GM21367 (cell line): Measurements from ENCODE around the gene GBF1.

Source experiments
- ATAC-seq: cut with Tn5 transposase; IDR thresholded peaks from one replicate; pipeline ENCODE4 v1.9.1; 2021; ENCODE audit not compliant: unreplicated experiment

Gene GBF1

GRCh38 chr10:102334101-102334500, 88.8 kb downstream of the GBF1 start:
- ATAC-seq = no peak

GRCh38 chr10:102335184-102335583, 89.9 kb downstream of the GBF1 start:
- ATAC-seq = no peak

DNA sequence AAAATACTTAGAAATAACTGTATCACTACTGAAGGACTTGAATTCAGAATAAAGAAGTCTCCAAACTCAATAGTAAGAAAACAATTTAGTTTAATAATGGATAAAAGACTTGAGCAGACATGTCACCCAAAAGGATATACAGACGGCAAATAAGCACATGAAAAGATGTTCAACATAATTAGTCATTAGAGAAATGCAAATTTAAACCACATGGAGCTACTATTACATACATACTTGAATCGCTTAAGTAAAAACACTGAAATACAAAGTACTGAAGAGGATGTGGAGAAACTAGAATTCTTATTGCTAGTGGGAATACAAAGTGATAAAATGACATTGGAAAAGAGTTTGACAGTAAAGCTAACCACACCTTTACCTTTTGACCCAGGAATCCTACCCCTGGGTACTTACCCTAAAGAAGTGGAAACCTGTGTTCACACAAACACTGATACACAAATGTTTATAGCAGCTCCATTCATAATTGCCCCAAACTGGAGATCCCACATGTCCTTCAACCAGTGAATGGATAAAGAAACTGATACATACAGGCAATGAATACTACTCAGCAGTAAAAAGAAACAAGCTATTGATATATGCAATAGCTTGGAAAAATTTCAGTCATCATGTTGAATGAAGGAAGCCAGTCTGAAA, 95.8 kb downstream of the GBF1 start:
- no peak for ATAC-seq

- ATAC-seq = no peak
Measured at GRCh38 chr10:102342458-102342857, 97.1 kb downstream of the GBF1 start.

DNA sequence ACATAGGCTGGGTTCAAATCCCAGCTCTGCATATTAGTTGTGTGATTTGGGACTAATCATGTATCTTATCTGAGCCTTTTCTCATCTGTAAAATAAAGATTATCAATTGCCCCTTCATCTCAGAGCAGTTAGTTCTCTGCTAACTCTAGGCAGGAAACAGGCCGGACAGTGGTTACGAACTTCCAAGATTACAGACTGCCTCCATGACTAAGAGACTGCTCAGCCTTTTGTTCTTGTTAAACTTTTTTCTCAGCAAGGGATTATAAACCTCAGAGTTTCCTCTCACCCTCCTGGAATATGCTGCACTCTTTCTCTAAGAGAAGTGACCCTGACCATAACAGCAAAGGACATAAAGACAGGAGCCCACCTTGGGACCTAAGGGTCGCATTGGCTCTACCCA, 97.6 kb downstream of the GBF1 start:
- ATAC-seq = no peak

DNA sequence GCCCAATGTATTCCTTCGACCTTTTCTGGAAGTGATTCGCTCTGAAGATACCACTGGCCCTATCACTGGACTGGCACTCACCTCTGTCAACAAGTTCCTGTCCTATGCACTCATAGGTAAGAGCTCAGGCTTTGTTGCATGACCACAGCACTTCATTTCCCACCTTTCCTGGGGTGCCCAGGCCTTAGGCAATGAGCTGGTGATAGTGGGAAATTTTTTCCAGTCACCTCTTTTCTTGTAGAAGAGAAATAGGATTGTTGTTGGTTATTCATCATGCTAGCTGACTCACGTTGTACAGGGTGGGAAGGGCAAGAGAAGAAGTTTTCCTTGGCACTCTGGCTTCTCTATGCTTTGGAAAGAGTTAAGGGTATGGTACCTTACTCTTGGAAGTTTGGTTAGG, 98.7 kb downstream of the GBF1 start:
- no peak for ATAC-seq

- no peak for ATAC-seq
Measured at GRCh38 chr10:102347236-102347828, 102.0 kb downstream of the GBF1 start.

DNA sequence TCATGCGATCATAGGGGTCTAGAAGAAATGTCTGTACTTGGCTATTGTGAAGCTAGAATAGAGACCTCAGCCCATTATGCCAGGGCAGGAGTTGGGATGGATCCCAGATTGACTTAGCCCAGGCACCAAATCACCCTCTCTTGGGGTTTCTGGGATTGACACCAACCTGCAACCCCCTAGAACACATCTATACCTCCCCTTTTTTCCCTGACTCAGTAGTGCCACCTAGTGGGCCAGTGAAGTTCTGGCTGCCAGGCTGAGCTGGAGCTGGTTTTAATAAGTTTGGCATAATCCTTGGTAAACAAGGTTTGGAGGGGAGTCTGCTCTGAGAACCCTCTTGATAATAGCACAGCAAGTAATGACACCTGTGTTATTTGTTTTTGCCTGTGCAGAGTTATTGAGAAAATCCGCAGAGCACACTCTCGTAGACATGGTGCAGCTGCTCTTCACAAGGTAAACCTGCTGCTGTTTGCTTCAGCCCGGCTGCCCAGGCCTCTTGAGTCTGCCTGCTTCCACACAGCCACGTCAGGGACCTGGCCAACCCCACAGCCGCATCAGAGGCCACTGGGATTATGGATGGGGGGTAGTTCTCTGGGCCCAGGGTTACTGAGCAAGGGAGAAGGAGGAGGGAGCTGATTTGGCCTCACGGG, 106.9 kb downstream of the GBF1 start:
- no peak for ATAC-seq

GRCh38 chr10:102354451-102354850, 109.1 kb downstream of the GBF1 start:
- no peak for ATAC-seq

GRCh38 chr10:102358712-102359382, 113.5 kb downstream of the GBF1 start:
- ATAC-seq = no peak

DNA sequence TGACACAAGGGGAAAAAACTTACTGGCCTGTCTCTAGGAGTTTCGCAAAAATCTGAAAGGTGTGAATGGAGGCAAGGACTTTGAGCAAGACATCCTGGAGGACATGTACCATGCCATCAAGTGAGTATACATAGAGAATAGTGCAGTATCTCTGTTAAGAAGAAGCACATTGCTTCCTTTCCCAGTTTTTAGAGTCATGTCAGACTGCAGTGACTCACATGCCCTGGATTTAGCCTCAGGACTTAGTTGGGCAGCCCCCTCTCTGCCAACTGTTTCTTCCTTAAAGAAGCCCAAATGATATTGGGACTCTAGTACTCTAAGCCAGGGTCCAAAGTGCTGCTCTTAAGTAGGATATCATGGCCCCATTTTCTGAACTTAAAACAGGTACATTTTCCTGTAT, 122.1 kb downstream of the GBF1 start:
- ATAC-seq = no peak

- ATAC-seq = no peak
Measured at GRCh38 chr10:102368077-102368476, 122.7 kb downstream of the GBF1 start.

DNA sequence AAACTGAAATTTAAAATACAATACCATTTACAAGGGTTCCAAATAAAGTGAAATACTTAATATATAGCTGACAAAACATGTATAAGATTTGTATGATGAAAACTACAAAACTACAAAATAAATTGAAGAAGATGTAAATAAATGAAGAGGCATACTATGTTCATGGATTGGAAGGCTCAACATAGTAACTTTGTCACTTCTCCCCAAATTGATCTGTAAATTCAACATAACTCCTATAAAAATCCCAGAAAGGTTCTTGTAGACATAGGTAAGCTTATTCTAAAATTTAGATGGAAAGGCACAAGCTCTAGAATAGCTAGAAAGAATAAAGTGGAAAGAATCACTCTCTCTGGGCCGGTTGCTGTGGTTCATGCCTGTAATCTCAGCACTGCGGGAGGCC, 126.0 kb downstream of the GBF1 start:
- no peak for ATAC-seq

DNA sequence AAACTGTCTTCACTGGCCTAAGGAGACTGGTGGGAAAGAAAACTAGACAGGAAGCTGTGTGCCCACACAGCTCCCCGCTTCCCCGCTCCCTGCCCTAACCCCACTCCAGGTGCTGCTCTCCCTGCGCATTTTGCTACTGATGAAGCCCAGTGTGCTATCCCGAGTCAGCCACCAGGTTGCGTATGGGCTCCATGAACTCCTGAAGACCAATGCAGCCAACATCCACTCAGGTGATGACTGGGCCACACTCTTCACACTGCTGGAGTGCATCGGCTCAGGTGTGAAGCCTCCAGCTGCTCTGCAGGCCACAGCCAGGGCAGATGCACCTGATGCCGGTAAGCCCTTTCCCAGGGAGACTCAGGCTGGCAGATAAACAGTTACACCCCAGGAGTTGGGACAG, 129.9 kb downstream of the GBF1 start:
- ATAC-seq = no peak

GRCh38 chr10:102375867-102376266, 130.5 kb downstream of the GBF1 start:
- no peak for ATAC-seq

GRCh38 chr10:102376901-102377300, 131.6 kb downstream of the GBF1 start:
- ATAC-seq = no peak

- ATAC-seq = no peak
Measured at GRCh38 chr10:102379383-102379782, 134.1 kb downstream of the GBF1 start.

DNA sequence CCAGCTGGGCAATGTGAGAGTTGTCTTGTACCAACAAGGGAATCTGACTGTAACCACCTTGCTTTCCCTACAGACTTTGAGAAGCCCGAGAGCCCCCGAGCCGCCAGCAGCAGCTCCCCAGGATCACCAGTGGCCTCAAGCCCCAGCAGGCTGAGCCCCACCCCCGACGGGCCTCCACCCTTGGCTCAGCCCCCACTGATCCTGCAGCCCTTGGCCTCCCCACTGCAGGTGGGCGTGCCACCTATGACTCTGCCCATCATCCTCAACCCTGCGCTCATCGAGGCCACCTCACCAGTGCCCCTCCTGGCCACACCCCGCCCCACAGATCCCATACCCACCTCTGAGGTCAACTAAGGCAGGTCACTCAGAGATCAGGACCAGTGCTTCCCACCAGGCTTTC, 136.7 kb downstream of the GBF1 start:
- no peak for ATAC-seq

DNA sequence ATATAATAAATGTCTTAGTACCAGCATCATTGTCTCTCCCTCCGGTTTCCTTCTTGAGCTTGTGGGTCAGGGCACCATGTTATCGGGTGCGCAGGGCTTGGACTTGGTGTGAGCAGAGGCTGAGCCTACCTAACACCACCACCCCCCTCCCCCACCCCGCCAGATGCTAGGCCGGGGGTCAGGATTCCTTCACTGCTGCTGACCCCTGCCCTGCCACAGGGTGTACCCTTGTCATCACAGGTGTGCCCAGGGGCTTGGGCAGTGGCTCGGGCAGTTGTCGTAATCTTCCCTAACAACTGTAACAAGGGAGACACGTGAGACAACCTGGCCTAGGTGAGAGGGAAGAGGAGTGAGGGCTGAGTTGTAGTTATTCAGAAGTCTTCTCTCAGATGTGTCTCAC, 137.5 kb downstream of the GBF1 start:
- ATAC-seq = no peak

- ATAC-seq = no peak
Measured at GRCh38 chr10:102384053-102384452, 138.7 kb downstream of the GBF1 start.

DNA sequence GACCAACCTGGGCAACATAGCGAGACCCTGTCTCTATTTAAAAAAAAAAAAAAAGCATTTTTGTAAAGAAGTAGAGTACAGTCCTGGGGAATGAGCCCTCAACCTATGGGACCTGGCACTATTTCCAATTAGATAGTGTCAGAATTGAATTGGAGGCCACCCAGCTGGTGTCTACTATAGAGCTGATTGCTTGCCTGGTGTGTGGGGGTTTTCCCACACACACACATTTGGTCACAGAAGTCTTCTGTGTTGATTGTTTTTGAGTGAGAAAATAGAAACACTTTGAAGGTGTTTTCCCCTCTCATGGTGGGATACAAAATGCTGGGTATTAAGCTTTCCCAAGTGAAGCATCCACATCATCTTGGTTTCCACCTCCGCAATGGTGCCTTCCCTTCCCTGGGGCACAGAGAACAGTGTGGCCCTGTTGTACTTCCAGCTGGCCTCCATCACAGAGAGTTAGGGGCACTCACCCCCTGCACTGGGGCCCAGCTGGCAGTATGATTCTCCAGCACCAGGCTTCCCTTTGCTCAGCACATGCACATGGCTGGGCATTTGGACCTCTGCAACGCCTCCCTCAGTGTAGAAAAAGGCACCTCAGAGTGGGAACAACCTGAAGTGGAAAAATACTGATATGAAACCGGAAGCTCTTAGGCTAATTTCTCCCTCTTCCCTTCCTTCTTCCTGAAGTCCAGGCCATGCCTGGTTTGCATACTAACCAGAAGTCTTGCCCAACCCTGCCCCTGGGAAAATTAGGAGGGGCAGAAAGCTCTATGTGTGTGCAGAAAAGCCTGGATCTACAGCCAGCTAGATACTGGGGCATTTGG, 139.5 kb downstream of the GBF1 start:
- ATAC-seq = no peak
